ENCODE results near the gene ATP11A.

ATP11A gene

DNA sequence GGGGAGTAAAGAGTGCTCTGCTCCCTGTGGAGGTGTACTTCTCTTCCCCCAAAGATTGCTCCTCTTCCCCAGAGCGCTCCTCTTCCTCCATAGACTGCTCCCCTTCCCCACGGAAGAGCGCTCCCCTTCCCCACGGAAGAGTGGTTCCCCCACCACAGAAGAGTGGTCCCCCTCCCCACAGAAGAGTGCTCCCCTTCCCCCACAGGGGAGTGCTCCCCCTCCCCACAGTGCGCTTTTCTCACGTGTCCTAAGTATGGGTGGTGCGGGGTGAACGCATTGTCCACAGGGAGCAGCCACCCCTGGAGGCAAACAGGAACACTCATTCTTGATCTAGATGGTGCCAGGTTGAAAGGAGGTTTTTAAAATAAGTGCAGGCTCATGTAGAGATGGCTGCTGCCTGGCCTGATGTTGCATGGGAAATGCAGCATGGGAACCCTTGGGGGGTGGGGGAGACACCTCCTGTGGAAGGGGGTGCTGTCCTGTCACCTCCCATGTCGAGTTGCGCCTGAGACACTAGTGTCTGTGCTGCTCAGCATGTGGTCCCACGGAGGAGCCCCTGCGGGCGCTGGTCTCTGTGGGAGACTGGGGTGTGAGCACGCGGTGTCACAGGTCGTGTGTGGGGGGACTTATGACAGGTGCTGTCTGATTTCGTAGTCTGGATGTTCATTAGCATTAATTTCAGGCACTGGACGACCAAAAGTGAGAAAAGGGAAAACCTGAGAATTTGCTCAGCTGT is 52.2 kb downstream of the ATP11A start:
- no peak for DNase-seq (ENCODE audit: low read depth)

DNA sequence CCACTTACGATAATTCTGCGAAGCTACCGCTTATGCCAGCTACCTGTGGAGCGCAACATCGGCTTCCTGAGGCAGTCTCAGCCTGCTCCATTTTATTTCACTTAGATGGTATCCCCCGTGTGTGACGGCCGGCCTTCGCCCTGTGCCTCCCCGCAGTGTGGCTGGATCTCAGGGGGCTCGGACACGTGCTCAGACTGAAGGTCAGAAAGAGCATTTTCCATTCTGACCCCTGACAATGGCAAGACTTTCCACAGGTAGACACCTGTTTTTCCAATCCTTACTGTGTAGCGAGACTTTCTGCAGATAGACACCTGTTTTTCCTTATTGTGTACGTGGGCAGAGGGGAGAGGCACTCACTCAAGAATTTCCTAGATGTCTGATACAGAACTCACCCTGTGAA is 52.7 kb downstream of the ATP11A start:
- no peak for DNase-seq (ENCODE audit: low read depth)

DNA sequence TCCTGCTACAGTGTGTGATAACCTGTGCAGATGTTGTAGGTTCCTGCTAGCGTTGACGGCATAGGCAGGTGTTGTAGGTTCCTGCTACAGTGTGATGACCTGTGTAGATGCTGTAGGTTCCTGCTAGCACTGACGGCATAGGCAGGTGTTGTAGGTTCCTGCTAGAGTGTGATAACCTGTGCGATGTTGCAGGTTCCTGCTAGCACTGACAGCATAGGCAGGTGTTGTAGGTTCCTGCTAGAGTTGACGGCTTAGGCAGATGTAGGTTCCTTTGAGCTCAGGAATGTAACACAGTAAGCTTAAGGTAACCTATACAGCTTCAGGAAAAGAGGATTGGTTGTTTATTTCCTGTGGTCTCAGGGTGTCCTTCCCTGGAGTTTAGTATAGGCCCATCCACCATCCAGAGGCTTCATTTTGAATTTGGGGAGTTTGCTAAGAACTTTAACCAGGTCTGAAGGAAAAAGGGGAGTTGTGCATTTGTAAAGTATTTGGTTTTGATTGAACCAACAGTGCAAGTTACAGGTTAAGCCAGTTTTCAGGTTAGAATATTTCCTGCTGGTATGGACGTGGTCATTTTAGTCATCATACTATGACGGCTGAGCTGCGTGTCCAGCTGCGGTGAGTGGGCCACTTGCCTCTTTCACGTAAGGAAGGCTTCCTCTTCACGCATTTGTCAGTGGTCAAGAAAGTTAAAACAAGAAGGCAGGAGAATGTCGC is 53.8 kb downstream of the ATP11A start:
- DNase-seq (ENCODE audit: low read depth), result no peak

DNA sequence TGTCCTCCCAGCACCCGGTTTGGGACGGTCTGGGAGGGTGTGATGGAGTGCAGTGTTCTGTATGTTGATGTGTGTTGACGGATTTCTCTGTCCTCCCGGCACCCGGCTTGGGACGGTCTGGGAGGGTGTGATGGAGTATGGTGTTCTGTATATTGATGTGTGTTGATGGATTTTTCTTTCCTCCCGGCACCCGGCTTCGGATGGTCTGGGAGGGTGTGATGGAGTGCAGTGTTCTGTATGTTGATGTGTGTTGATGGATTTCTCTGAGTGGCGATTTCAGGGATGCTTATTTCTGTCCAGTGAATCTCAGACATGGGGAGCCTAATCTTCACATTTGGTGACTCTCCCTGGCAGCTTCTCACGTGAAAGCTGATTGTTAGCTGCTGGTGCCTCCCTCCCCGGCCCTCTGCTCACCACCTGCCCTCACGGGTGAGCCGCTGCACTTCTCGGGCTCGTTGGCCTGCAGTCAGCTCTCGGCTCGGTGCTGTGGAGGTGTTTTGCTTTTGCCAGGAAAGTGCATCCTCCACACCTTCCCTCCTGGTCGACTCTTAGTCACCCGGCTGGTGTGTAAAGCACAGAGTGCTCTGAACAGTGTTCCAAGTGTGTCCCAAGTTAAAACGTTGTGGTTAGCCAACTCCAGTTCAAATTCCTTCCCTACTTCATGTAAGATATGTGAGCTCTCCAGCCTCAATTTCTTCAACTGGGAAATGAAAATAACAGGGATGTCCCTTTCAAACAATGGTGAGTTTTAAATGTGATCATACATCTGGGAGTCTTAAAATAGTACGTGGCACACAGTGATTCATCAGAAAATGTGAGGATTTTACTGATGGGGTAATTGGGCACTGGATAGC is 54.6 kb downstream of the ATP11A start:
- DNase-seq (ENCODE audit: low read depth), result peak; percentile 10

DNA sequence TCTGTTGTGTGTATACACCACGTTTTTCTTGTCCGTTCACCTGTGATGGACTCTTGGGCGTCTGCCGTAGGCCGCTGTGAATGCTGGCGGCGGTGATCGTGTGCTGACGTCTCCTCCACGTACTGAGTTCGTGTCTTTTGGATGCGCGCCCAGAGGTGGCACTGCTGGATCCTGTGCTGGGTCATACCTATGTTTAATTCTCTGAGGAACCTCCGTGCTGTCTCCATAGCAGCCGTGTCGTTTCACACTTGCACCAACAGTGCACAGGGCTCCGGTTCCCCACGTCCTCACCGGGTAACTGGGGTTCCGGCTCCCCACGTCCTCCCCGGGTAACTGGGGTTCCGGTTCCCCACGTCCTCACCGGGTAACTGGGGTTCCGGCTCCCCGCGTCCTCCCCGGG is 56.2 kb downstream of the ATP11A start:
- DNase-seq (ENCODE audit: low read depth), result no peak

DNA sequence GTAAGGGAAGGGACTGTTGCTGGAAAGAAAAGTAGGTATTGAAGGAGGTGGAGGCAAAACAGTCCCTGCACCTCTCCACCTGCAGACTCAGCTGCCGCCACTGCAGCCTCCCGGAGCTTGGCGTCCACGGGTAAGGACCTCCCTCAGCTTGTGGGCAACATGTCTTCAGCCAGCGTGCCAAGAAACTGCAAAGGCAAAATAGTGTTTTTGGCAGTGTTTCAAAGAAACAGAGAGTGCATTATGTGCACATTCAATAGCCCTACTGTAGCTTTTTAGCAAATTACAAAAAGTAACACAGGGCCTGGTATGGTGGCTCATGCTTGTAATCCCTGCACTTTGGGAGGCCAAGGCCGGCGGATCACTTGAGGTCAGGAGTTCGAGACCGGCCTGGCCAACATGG is 57.4 kb downstream of the ATP11A start:
- DNase-seq (ENCODE audit: low read depth), result no peak

DNA sequence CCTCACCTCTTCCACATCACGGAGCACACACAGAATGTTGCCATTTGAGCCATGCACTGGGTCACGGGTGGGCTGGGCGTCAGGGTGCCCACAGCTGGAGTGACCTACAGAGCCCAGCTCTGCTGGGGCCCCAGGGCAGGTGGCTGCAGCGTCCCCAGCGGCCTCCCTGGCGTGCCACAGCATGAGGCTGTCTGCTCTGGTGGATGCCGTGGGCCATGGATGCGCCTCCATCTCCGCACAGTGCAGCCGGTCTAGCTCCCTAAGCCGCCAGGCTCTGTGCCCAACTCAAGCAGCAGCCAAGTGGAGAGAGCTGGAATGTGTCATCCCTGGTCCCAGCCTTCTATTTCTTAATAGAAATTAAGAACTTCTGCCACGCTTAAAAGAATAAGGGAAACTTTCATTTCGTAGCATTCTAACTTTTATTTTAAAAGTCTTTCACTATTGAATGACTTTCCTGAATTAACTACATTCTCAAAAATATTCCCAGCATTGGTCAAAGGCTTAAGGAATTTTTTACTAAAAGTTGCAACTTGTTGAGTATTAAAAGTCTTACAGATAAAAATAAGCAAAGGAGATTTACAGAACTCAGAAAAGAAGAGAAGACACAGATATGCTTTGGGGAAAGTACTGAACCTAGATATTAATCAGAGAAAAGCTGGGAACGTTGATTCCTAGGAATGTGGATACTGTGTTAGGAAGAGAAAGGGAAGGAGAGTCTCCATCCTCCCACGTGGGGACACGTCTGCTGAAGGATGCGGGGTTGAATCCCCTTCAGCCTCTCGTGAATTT is 59.3 kb downstream of the ATP11A start:
- no peak for DNase-seq (ENCODE audit: low read depth)

DNA sequence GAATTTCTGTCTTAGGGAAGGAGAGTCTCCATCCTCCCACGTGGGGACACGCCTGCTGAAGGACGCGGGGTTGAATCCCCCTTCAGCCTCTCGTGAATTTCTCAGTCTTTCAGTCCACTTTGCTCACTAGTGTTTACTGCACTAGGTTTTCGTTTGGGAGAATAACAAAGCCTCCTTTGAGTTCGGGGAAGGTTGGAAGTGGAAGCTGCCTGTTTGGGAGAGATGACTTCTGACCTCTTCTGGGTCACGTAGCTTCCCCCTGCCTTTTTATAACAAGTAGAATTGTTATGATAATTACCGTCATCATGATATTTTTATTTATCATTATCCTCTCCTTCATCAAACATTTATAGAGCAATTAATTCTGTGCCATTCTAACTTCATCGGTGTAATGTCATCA is 60.7 kb downstream of the ATP11A start:
- DNase-seq (ENCODE audit: low read depth), result no peak

DNA sequence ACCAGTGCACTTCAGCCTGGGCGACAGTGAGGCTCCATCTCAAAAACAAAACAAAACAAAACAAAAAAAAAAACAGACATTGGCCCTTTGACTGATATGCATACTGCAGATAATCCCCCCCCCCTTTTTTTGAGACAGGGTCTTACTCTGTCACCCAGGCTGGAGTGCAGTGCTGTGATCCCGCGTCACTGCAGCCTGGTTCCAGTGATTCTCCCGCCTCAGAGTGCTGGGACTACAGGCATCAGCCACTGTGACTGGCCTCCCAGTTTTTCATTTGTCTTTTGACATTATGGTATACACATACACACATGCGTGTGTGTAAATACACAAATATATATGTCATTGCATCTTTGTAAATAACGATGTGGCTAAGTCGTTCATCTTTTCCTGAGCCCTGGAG is 61.8 kb downstream of the ATP11A start:
- DNase-seq (ENCODE audit: low read depth), result no peak

DNA sequence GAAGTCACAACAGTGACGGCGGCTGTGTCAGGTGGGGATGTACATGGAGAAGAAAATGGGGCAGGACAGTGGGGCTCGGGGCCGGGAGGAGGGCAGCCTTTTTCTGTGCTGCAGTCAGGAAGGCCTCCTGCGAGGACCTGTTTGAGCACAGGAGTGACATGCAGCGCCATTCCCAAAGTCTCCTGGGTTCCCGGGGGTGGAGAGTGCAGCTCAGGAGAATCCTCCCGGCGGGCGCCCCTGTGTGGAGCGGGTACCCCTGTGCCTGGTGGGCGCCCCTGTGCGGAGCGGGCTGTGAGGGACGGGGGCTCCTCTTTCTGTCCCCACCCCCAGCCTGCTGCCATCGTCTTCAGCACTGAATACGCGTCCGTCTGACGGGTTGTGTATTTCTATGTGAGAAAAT is 62.4 kb downstream of the ATP11A start:
- DNase-seq (ENCODE audit: low read depth), result no peak

DNA sequence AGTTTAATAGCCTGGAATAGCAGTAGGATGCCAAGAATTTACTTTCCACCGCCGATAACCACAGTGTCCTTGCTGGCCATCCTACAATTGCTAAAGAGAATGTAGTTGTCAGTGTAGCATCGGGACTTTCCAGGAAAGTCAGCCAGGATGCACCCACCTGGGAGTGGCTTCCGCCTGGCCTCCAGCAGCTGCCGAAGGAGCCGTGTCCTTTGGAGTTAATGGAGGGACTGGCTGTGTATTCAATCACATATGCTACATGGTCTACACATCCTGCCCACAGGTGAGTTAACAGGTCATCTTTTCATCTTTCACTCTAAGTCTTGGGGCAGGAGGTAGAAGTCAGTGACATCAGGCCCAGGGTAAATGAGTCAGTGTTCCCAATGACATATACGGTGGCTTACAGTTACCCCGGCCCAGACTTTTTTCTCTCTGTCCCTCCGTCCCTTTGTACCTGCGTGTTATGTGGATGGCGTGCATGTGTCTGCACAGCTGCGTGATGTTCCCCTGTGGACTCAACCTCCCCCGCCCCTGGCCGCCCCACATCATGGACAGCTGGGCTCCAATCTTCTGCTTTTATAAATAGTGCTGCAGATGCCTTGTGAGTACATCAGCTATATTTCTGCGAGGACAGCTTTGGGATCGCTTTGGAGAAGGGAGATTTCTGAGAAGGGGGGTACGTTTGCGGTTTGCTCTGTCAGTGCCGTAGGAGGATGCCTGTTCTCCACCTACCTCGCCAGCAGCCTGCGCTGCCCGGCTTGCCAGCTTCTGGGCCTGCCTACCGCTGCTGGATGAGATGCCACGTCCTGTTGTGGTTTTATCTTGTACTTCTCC is 63.1 kb downstream of the ATP11A start:
- no peak for DNase-seq (ENCODE audit: low read depth)

DNA sequence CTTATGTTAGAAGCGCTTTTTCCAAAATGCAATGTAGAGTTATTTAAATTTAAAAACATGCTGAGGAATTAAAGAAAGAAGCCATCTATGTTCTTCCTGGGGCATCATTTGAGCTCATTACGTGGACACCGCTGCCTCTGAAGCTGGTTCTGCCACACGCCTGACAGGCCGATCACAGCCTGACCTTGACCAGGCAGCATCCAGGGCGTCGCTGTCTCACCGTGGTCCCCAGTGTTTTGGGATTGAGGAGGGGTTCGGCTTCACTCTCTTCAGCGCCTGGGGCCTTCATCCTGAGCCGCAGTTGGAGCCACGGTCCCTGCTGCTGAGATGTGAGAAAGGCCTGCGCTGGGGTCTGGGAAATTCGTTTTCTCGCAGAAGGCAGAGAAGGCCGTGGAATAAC is 64.0 kb downstream of the ATP11A start:
- no peak for DNase-seq (ENCODE audit: low read depth)

DNA sequence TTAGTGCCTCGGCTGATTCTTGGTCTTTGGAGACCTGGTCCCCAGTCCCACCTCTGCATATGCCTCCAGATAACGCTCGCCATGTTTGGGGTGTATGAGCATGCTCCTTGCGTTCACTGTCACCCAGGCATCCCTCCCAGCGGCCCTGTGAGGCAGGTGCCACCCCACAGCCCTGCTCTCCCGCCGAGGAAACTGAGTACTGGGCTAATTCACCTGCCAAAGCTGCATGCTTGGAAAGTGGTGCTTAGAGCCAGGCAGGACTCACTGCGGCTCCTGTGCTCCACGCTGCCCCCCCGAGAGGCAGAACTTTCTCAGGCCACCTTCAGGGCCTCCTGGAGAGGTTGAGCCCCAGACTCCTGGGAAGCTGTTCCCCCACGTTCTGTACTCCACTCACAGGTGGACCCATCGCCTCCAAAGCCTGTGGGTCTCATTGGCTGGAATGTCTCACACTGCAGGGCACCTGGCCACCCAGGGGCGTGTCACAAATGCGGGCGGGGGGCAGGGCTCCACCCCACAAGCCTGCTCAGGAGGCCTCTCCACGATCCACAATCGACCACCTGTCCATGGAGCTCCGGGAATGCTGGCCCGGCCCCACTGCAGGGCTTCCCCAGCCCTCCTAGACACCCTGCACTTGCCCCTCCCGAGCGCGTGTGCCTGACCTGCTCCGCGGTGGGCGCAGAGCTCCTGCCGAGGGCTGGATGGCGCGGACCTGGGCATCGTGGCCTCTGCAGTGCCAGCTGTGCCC is 64.6 kb downstream of the ATP11A start:
- DNase-seq (ENCODE audit: low read depth), result no peak

DNA sequence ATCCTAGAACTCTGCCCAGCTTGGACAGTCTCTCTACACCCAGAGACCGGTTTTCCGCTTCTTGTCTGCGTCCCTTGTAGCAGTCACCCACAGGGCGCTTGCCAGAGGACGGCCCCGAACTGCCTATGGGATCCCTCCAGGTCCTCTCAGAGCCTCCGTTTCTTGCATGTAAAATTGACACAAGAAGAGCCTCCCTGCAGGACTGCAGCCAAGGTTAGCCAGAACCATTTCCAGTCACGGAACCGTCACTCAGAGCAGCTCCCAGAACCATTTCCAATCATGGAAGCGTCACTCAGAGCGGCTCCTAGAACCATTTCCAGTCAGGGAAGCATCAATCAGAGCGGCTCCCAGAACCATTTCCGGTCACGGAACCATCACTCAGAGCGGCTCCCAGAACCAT is 65.5 kb downstream of the ATP11A start:
- DNase-seq (ENCODE audit: low read depth), result no peak

DNA sequence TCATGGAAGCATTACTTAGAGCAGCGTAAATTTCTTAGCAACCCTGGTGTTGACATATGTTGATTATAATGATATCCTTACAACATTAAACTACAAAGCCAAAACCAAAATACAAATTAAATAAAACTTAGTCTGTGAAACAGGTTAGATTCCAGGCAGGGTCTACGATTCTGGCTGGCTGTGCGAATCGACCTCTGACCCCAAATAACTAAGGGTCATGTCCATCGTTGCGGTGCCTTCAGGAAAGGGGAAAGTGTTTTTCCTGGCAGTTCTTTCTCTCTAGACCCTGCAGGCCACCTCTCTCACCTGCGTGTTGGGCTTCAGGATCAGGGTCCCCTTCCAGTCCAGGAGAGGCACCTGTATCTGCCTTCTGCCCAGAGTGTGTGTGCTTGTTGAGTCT is 66.2 kb downstream of the ATP11A start:
- DNase-seq (ENCODE audit: low read depth), result no peak

DNA sequence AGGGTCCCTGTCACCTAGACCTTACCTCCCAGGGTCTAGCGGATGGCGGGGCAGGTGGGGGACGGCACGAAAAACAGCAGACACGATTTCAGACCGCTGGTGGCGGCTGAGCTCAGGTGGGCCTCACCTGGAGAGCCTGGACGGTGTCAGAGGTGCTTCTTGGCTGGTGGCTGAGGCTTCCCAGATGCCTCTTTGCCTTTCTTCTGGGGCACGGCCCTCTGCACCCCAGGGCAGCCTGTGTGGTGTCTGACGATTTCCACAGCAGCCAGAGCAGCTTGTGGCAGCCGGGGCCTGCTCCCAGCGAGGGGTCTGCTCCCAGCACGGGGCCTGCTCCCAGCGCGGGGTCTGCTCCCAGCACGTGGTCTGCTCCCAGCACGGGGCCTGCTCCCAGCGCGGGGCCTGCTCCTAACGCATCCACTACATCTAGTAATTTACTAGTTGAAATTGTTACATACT is 66.7 kb downstream of the ATP11A start:
- DNase-seq (ENCODE audit: low read depth), result no peak

DNA sequence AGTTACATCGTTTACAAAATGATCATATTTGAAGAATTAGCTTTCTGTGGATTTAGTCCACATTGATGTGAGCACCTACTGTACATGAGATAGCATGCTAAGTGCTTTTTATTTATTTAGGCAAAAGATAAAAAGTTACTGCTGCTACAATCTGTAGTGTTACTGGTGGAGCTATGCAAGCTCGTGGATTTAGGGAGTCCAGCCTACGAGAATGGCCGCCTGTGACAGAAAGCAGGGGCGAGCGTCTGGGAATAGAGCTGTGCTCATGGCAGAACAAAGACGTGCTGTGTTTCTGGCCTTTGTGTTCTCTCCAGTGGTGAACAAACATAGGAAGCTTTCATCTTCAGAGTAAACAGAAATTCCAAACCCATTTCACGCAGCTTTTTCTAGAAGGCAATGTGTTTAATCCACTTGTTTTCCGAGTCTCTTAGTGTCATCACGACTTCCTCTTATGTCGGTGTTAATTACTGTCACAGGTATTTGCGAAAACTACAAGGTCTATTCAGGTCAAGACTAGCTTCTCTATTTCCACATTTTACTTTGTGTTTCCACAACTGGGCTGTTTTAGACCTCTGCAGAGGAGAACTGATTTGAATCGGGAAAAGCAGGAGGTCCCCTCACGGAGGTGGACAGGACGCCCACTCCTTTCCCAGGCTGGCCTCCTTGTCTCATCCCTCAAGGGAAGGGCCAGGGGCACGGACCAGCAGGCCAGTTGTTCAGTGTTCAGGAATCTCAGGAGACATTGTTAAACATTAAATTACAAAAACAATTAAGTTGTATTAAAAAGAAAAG is 67.3 kb downstream of the ATP11A start:
- no peak for DNase-seq (ENCODE audit: low read depth)

DNA sequence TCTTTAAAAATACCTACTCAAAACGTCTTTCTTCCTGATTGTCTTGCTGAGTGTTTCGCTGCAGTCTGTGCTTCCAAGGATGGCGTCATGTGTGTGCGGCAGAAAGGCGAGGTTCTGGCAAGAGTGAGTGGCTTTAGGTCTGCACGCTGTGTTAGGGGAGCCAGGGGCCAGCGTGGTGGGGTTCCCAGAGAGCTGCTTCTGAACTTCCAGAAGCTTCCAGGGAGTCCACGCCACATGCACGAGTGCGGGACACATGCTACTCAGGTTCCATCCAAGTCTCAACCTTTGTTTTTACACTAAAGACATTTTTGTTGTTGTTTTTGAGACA is 67.9 kb downstream of the ATP11A start:
- DNase-seq (ENCODE audit: low read depth), result no peak

DNA sequence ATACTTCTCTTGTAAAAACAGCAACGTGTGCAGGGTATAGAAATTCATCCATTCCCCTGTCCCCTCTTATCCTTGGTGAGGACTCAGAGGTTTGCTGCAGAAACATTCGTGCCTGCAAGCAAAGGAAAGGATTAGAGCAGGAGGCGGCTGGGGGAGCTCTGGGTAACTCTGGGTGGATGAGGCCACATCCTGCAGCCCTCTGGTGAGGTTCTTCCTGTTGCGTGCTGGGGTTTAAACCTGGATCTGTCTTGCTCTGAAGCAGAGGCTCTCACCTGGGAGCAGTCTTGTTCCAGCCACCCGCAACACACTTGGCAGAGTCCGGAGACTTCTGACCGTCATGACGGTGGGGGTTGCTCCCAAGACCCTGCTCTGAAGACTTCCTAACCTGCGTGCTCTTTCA is 69.2 kb downstream of the ATP11A start:
- no peak for DNase-seq (ENCODE audit: low read depth)

DNA sequence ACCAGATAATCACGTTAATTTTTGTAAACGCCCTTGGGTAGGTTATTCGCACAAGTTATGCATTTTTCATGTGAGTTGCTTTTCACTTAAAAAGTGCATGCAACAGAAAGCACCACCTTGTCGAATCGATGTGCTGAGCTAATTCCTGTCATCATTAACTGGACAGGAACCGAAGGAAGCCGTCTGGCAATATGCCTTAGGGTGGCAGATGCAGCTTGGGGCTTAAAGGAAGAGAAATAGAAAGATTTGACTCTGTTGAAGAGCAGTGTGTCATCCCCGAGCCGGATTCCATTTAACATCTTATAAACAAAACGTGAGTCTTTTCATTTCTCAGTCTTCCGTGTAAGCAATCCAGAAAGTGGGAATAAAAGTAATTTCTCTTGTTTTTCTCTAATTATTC is 70.0 kb downstream of the ATP11A start:
- DNase-seq (ENCODE audit: low read depth), result no peak
